T-helper 2 cell treated with Interferon-gamma antibody and Interleukin-4, amounts not matched to agents 5 μg/mL and 100 μg/mL, for 36 hours (primary cell): Measurements from ENCODE around the gene KL.

Source experiments
- DNase-seq: peaks from one replicate; pipeline ENCODE4 v3.0.0; 2021; ENCODE audit warnings: low spot score
- H3K27ac Mint-ChIP-seq: one replicate; pipeline ENCODE4 v1.8.0; 2021; ENCODE audit warnings: mild to moderate bottlenecking, mixed read lengths
- H3K27me3 Mint-ChIP-seq: one replicate; pipeline ENCODE4 v1.8.0; 2021; ENCODE audit warnings: low read depth, mixed read lengths
- H3K36me3 Mint-ChIP-seq: one replicate; pipeline ENCODE4 v1.8.0; 2021; ENCODE audit warnings: low read depth, mixed read lengths
- H3K4me1 Mint-ChIP-seq: one replicate; pipeline ENCODE4 v1.8.0; 2021; ENCODE audit warnings: low read depth, mixed read lengths
- H3K4me3 Mint-ChIP-seq: one replicate; pipeline ENCODE4 v1.8.0; 2022; ENCODE audit warnings: mild to moderate bottlenecking, moderate library complexity, mixed read lengths
- H3K9me3 Mint-ChIP-seq: one replicate; pipeline ENCODE4 v1.8.0; 2021; ENCODE audit warnings: mixed read lengths

KL gene

DNA sequence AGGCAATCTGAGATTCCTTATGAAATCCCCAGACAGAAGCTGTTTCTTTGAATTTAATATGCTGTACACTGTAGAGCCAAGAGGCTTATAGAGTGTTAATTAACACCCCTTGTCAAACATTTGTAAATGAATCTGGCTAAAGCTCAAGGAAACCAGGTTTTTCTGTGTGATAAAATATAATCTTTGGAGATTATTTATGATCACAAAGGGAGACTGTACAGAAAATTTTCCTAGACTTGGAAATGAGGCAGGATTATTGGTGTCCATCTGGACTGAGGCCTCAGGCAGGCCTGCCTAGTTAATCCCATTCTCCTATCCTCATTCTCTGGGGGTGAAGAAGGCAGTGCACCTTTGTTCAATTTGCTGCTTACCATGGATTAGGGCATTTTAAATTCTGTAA, 17.8 kb downstream of the KL start:
- no peaks in the 10 kb centered on the region for H3K36me3 Mint-ChIP-seq

DNA sequence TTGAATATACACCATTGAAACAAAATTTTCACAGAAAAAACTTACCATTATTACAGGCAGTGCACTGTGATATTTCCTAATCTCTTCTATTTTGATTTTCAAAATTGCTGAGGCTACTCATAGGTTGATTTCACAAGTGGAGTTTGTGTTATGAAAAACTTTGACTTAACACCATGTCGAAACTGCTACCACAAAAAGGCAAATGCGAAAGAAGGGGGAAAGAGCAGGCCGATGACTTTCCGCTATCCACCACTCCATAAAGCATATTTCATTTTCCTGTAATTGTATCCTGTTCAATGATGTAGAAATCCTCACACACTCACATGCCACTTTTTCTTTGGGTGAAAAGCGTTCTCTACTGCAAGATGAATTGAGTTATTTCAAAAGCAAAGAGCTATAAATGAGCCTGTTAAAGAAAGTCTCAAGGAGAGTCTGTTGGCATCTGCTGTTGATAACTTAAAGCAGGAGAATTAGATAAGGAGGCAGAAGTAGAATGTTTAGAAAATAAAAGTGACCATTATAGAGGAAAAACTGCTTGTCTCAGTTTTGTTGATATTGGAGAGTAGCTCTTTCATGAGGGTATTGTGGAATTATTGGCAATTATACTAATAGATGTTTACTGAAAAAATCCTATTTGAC, 18.8 kb downstream of the KL start:
- H3K4me1 Mint-ChIP-seq = peaks cover 8% of the 10 kb centered on the region
- no peak for DNase-seq
- no peaks in the 10 kb centered on the region for H3K36me3 Mint-ChIP-seq

More for the DNA sequence above, 17.8 kb downstream of the KL start:
- Mint-ChIP-seq H3K4me1 (peaks cover 8% of the 10 kb centered on the region), H3K27ac (no peak overlapping the region), H3K4me3 (no peak overlapping the region), H3K27me3 (no peaks in the 10 kb centered on the region), H3K9me3 (no peaks in the 10 kb centered on the region)
- no peak for DNase-seq

DNA sequence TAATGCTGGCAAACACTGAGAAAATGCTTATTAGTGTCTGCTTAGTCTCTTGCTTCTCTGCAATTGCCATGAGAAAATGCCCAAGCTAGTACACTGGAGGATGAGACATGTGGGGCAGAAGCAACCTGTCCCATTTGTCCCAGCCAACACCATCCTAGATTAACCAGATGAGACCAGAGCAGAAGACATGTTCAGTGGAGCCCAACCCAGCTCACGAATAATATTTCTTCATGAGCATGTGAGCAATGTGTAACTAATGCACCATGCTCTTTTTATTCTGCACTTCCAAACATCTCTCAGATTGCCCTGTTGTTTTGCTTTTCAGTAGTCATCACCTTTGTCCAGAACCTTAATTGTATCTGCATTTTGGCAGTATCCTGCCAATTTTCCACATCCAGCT, 21.4 kb downstream of the KL start:
- DNase-seq = no peak
- peaks cover 7% of the 10 kb centered on the region for H3K4me1 Mint-ChIP-seq
- H3K36me3 Mint-ChIP-seq = no peaks in the 10 kb centered on the region
- H3K9me3 Mint-ChIP-seq = no peaks in the 10 kb centered on the region
- H3K27ac Mint-ChIP-seq = no peak overlapping the region
- H3K27me3 Mint-ChIP-seq = peaks cover 15% of the 10 kb centered on the region
- H3K4me3 Mint-ChIP-seq = no peak overlapping the region

More for the DNA sequence above, 18.8 kb downstream of the KL start:
- no peak overlapping the region for H3K4me3 Mint-ChIP-seq
- no peak overlapping the region for H3K27ac Mint-ChIP-seq
- no peaks in the 10 kb centered on the region for H3K9me3 Mint-ChIP-seq
- H3K27me3 Mint-ChIP-seq = peaks cover 4% of the 10 kb centered on the region

DNA sequence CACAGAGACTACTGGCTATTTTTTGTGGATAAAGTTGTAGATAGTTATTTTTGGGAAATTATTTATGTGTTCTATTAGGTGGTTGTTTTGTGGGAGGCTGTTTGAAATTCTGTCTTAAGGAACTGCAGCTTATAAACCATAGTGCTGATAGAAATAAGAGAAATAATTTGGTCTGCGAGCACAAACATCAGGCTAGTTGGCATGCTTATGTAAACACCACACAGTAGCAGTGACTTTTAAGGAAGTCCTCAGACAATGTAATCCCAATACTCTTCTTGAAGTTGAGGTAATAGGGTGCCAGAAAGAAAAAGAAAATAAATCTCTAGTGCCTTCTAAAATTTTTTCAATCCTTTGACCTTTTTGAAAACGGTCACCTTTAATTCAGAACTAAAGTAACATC, 23.9 kb downstream of the KL start:
- no peak for DNase-seq
- no peaks in the 10 kb centered on the region for H3K9me3 Mint-ChIP-seq
- no peaks in the 10 kb centered on the region for H3K36me3 Mint-ChIP-seq
- no peaks in the 10 kb centered on the region for H3K4me1 Mint-ChIP-seq
- H3K27me3 Mint-ChIP-seq = peaks cover 24% of the 10 kb centered on the region
- H3K27ac Mint-ChIP-seq = no peak overlapping the region
- H3K4me3 Mint-ChIP-seq = no peak overlapping the region

DNA sequence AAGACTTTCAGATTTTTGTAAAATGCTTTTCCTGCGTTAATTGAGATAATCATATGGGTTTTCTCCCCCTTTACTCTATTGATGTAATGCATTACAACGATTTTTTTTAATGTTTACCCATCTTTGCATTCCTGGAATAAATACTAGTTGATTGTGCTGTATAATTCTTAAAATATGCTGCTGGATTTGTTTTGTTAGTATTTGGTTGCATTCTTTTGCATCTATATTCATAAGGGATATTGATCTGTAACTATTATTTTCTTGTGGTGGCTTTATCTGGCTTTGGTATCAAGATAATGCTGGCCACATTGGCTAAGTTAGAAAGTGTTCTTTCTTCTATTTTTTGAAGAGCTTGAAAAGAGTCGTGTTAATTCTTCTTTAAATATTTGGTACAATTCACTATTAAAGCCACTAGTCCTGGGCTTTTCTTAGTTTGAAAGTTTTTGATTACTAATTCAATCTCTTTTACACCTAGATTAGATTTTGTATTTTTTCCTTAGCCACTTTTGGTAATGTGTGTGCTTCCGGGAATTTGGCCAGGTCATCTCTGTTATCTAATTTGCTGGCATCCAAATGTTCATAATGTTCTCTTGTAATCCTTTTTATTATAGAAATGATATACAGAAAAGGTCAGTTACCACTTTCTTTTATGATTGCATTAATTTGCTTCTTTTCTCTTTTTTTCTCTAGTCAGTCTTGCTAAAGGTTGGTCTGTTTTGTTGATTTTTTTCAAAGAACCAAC, 29.8 kb downstream of the KL start:
- Mint-ChIP-seq H3K4me3 (no peak overlapping the region), H3K27me3 (peaks cover 34% of the 10 kb centered on the region), H3K27ac (no peak overlapping the region), H3K4me1 (no peaks in the 10 kb centered on the region), H3K36me3 (no peaks in the 10 kb centered on the region), H3K9me3 (no peaks in the 10 kb centered on the region)
- no peak for DNase-seq

DNA sequence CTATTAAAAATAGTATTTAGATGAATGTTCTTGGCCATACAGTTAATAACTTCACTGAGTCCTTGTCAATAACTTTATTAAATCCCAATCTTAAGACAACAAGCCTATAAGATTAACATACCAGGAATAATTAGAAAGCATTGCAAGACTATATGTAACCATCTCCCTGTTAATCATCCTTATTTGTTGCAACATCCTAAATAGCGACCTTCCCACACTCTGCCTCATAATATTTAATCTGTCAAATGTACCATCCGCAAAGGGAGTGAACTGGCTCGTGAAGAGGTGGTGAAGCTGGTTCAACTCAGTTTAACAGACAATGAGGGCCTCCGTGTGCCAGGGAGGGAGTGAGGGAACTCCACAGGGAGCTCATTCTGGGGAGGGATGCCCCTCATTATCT, 33.9 kb downstream of the KL start:
- H3K27ac Mint-ChIP-seq = no peak overlapping the region
- no peaks in the 10 kb centered on the region for H3K9me3 Mint-ChIP-seq
- no peak for DNase-seq
- no peak overlapping the region for H3K4me3 Mint-ChIP-seq
- H3K36me3 Mint-ChIP-seq = no peaks in the 10 kb centered on the region
- no peaks in the 10 kb centered on the region for H3K4me1 Mint-ChIP-seq
- peaks cover 17% of the 10 kb centered on the region for H3K27me3 Mint-ChIP-seq

DNA sequence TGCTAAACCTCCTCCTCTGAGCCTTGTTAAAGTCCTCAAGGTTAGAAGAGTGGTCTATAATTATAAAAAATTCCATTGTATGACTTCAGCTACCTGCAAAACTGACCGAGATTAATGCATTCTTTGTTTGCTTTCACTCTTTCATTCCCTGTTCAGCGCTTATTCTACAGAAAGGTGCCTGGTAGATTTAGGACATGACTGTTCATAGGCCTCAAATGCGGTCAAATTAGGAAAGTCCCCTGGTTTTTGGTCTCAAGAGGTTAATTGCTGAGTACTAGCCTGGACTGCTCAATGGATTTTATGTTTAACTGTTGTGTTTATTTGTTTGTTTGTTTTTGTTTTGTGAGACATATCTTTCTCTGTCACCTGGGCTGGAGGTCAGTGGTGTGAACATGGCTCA, 35.4 kb downstream of the KL start:
- Mint-ChIP-seq H3K27me3 (peaks cover 9% of the 10 kb centered on the region), H3K4me1 (no peaks in the 10 kb centered on the region), H3K27ac (no peak overlapping the region), H3K4me3 (no peak overlapping the region), H3K9me3 (no peaks in the 10 kb centered on the region), H3K36me3 (no peaks in the 10 kb centered on the region)
- no peak for DNase-seq

DNA sequence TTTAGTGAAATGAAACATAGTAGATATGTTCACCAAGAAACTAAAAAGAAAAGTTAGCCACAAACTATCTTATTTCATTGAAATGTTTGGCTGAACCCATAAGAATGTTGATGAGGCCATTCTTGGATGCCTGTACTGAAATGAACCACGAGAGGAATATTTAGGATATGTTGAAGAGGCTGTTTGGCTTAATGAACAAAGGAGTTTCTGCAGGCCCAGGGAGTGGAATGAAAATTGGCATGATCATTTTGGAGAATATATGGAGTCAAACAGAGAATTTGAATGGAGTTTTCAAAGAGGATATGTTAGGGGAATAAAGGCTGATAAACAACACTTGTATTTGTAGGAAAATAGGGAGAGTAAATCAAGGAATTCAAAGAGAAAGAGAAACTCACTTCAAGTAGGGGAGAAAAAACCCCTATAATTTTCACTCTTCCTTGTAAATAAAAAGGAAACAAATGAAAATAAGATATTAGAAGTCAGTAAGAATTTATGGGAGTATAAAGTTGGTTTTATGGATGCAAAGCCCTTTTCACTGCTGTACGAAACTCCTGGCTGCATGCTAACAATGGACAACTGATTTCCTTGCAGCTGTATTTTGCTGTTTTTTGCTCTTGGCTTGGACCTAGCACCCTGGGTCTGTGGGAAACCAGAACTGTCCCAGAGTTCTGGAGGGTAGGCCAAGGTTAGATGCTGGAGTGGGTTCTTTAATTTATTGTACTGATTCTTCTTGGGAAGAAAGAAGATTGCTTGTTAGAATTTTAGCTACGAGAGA, 36.5 kb downstream of the KL start:
- Mint-ChIP-seq H3K36me3 (no peaks in the 10 kb centered on the region), H3K4me3 (no peak overlapping the region), H3K4me1 (no peaks in the 10 kb centered on the region), H3K9me3 (no peaks in the 10 kb centered on the region), H3K27me3 (peaks cover 4% of the 10 kb centered on the region), H3K27ac (no peak overlapping the region)
- no peak for DNase-seq

DNA sequence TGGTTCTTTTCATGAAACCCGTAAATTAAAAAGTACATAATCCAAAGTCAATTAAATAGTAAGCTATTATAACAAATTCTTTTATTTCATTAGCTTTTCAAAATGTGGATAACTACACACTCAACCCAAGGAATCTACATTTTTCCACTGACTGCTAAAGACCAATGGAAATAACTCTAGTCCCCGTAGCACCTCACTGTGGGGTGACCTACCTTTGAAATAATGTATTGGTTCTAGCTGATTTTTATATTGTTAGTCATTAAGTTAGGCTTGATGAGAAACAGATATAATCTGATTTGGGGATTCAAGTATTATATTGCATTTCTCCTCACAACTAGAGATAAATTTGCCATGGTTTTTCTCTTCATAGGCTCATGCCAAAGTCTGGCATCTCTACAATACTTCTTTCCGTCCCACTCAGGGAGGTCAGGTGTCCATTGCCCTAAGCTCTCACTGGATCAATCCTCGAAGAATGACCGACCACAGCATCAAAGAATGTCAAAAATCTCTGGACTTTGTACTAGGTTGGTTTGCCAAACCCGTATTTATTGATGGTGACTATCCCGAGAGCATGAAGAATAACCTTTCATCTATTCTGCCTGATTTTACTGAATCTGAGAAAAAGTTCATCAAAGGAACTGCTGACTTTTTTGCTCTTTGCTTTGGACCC, 37.3 kb downstream of the KL start:
- Mint-ChIP-seq H3K9me3 (no peaks in the 10 kb centered on the region), H3K4me1 (no peaks in the 10 kb centered on the region), H3K4me3 (no peak overlapping the region), H3K27me3 (peaks cover under 1% of the 10 kb centered on the region), H3K27ac (no peak overlapping the region), H3K36me3 (no peaks in the 10 kb centered on the region)
- DNase-seq = no peak

DNA sequence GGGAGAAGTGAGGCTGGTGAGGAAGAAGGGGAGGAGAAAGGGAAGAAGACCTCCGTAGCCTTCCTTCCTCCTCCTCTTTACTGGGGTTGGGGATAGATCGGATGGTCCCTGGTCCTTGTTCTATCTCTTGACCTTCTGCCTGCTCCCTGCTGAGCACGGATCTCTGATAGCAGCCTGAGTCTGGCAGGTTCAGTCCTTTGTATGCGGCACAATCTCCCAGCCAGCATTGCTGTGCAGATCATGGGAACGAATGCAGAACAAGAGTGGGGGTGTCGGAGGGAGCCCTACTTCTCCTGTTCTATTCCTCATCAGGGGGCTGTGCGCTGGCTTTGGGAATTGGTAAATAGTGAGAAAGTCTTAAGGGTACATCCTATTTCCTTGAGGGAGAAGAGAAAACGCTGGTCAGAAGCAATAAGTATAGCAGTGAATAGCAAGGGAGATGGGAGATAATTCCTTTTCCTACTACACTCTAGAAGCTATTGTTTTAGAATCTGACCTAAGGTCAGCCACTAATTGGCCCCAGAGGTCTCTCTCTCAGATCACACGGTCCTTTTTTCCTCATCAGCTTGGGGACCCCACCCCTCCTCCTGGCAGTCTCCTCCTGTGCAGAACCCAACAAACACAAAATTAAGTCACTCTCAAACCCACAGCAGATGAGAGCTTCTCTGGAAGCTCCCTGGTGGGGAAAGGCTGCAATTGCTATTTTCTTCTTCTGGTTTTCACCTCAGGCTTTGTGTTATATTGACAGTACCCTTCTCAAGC, 41.0 kb downstream of the KL start:
- H3K4me1 Mint-ChIP-seq = no peaks in the 10 kb centered on the region
- DNase-seq = no peak
- H3K27me3 Mint-ChIP-seq = no peaks in the 10 kb centered on the region
- no peak overlapping the region for H3K4me3 Mint-ChIP-seq
- no peak overlapping the region for H3K27ac Mint-ChIP-seq
- H3K36me3 Mint-ChIP-seq = no peaks in the 10 kb centered on the region
- no peaks in the 10 kb centered on the region for H3K9me3 Mint-ChIP-seq

DNA sequence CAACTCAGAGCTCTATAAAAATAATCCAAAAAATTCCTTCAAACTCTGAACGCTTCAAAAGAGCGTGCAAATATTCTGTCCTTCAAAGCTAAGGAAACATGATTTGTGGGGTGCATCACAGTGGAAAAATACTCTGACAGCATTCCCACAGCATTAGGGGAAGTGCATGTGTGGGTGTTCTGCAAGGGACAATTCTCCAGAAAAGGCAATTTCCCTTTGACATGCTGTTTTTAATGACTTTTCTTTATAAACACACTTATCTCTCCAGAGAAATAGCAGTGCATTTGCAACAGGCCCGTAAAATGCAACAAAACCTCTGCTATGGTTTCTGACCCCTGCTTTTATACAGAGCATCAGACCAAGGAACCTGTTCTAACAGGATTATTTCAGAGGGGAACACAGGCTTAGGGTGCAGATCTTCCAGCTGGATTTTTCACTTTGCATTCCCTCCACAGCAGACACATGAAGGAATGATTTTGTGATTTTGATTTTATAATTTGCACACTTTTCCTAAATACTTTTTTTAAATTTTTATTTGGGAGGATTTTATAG, 42.6 kb downstream of the KL start:
- Mint-ChIP-seq H3K27ac (no peak overlapping the region), H3K4me1 (no peaks in the 10 kb centered on the region), H3K9me3 (no peaks in the 10 kb centered on the region), H3K36me3 (no peaks in the 10 kb centered on the region), H3K27me3 (no peaks in the 10 kb centered on the region), H3K4me3 (no peak overlapping the region)
- DNase-seq = no peak

DNA sequence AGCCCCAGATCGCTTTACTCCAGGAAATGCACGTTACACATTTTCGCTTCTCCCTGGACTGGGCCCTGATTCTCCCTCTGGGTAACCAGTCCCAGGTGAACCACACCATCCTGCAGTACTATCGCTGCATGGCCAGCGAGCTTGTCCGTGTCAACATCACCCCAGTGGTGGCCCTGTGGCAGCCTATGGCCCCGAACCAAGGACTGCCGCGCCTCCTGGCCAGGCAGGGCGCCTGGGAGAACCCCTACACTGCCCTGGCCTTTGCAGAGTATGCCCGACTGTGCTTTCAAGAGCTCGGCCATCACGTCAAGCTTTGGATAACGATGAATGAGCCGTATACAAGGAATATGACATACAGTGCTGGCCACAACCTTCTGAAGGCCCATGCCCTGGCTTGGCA, 44.6 kb downstream of the KL start:
- DNase-seq = no peak
- no peaks in the 10 kb centered on the region for H3K9me3 Mint-ChIP-seq
- H3K36me3 Mint-ChIP-seq = no peaks in the 10 kb centered on the region
- no peak overlapping the region for H3K4me3 Mint-ChIP-seq
- no peaks in the 10 kb centered on the region for H3K27me3 Mint-ChIP-seq
- H3K4me1 Mint-ChIP-seq = no peaks in the 10 kb centered on the region
- no peak overlapping the region for H3K27ac Mint-ChIP-seq

DNA sequence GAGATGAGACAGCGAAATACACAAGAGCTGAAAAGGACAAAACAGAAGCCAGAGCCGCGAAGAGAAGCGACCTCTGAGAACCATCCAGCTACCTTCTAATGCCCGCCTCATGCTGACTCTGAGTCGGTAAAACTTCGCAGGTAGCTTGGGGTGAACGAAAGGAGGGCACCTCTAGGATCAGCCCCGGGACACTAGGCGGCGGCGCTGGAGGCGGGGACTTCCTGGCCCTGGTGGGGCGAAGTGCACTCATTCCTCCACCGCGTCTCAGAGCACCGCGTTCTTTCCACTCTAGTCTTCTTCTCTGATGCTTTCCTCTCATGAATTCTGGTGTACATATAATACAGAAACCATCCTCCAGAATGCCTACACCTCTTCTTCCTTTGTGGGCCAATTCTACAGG, 50.1 kb downstream of the KL start:
- no peak overlapping the region for H3K27ac Mint-ChIP-seq
- no peak overlapping the region for H3K4me3 Mint-ChIP-seq
- H3K4me1 Mint-ChIP-seq = peaks cover 5% of the 10 kb centered on the region
- DNase-seq = no peak
- H3K27me3 Mint-ChIP-seq = no peaks in the 10 kb centered on the region
- no peaks in the 10 kb centered on the region for H3K9me3 Mint-ChIP-seq
- no peaks in the 10 kb centered on the region for H3K36me3 Mint-ChIP-seq
